Gastroesophageal sphincter (tissue), 4 donors: ENCODE results near the gene CLPTM1L. TPM values are rescaled to one million over a fixed set of nuclear protein-coding genes. Genes with fewer than 3 reads are reported as not detected.

Experiments used
- ATAC-seq: fragments of 150-250 bp; one replicate; pipeline ENCODE4 v1.9.1; 2016; ENCODE audit warnings: mild to moderate bottlenecking, moderate library complexity
- H3K27ac ChIP-seq, 4 donors: fragments of 200-600 bp; sonication (generic) in 3 of 4; 1 replicate in 3 of 4; 2 replicates in 1 of 4; pipeline ENCODE4 v1.5.1; 2016 to 2019
- H3K27me3 ChIP-seq: fragments of 200-600 bp; sonication (generic); one replicate; pipeline ENCODE4 v1.5.1; 2019
- H3K36me3 ChIP-seq, 2 donors: fragments of 200-600 bp; sonication (generic); one replicate each; pipeline ENCODE4 v1.5.1; 2019; ENCODE audit warnings: control low read depth in 1 of 2
- H3K4me1 ChIP-seq, 3 donors: fragments of 200-600 bp; sonication (generic); 1 replicate in 2 of 3; 2 replicates in 1 of 3; pipeline ENCODE4 v1.5.1; 2016 to 2019; ENCODE audit warnings: control low read depth in 2 of 3
- H3K4me3 ChIP-seq, 2 donors: fragments of 200-600 bp; sonication (generic); one replicate each; pipeline ENCODE4 v1.5.1; 2019; ENCODE audit warnings: mild to moderate bottlenecking in 1 of 2, moderate library complexity in 1 of 2
- H3K9me3 ChIP-seq, 3 donors: fragments of 200-600 bp; sonication (generic); one replicate each; pipeline ENCODE4 v1.5.1; 2017 to 2019; ENCODE audit warnings: control low read depth in 2 of 3
- CTCF ChIP-seq, 4 experiments: fragments of 200-600 bp in 2 of 4; fragments of 450-650 bp in 2 of 4; sonication (generic) in 1 of 4; IDR thresholded peaks; one replicate each; pipeline ENCODE4 v1.5.1; 2017 to 2019; ENCODE audit warnings: antibody characterized with exemption in 4 of 4, mild to moderate bottlenecking in 2 of 4, moderate library complexity in 2 of 4
- EP300 ChIP-seq: sonication (generic); formaldehyde crosslinking; IDR thresholded peaks from one replicate; pipeline ENCODE4 v1.6.1; 2017; ENCODE audit warnings: antibody characterized with exemption, mild to moderate bottlenecking
- POLR2A ChIP-seq, 2 donors: fragments of 450-650 bp; IDR thresholded peaks; one replicate each; pipeline ENCODE4 v1.6.1; 2017; ENCODE audit warnings: antibody characterized with exemption in 2 of 2, mild to moderate bottlenecking in 2 of 2, moderate library complexity in 1 of 2
- POLR2AphosphoS5 ChIP-seq: sonication (generic); formaldehyde crosslinking; IDR thresholded peaks from one replicate; pipeline ENCODE4 v1.6.1; 2017; ENCODE audit warnings: antibody characterized with exemption
- WGBS, 2 donors: methylation state at CpG; one replicate each; pipeline ENCODE4 v1.1.5; 2018; ENCODE audit warnings: low coverage in 1 of 2; 5-methylcytosine and 5-hydroxymethylcytosine counted together
- total RNA-seq, 4 donors: library from RNA; depleted of rRNA; stranded (reverse); fragments of >200 nt; gene quantifications; one replicate each; pipeline ENCODE4 v1.1.0, GENCODE V29; 2016

Gene CLPTM1L
- total RNA-seq, 4 donors from 2014 or later, result 83.9 to 131 (median 92.2) TPM

GRCh38 chr5:1391691-1392090 lies 46.8 kb upstream of the CLPTM1L start:
- TF ChIP-seq POLR2A (IDR thresholded peaks at IDR 0.05), result no peak
- no peak for TF ChIP-seq CTCF (IDR thresholded peaks at IDR 0.05)
- no peak for TF ChIP-seq POLR2AphosphoS5
- TF ChIP-seq EP300, result no peak
- H3K4me3 ChIP-seq, result no peak overlapping the region
- peaks cover 0 to 6% (median 1%) of the 10 kb centered on the region in 3 donors for H3K4me1 ChIP-seq
- H3K36me3 ChIP-seq, result no peaks in the 10 kb centered on the region
- no peak overlapping the region for H3K27ac ChIP-seq
- no peak for ATAC-seq
- 60% methylated on average over 1 of the region's 11 CpGs; no CpG with 5 or more reads in 1 of the 2 donors for WGBS, 2 donors
- H3K9me3 ChIP-seq, result no peaks in the 10 kb centered on the region
- peaks cover 91% of the 10 kb centered on the region for H3K27me3 ChIP-seq

- Histone ChIP-seq H3K27me3 (peaks cover 88% of the 10 kb centered on the region), H3K27ac (no peak overlapping the region), H3K36me3 (no peaks in the 10 kb centered on the region), H3K9me3 (no peaks in the 10 kb centered on the region), H3K4me1 (peaks cover 0 to 13% (median 5%) of the 10 kb centered on the region in 3 donors), H3K4me3 (no peak overlapping the region)
- no CpG with 5 or more reads among the region's 21 CpGs for WGBS, 2 donors
- no peak for TF ChIP-seq EP300
- TF ChIP-seq CTCF (IDR thresholded peaks at IDR 0.05), result no peak
- TF ChIP-seq POLR2AphosphoS5, result no peak
- no peak for TF ChIP-seq POLR2A (IDR thresholded peaks at IDR 0.05)
- ATAC-seq, result no peak
These were observed 46.1 kb upstream of the CLPTM1L start for GRCh38 chr5:1390861-1391600.

- TF ChIP-seq EP300 (no peak), CTCF (IDR thresholded peaks at IDR 0.05) (no peak), POLR2A (IDR thresholded peaks at IDR 0.05) (no peak)
- WGBS, 2 donors, result 49% methylated on average over 4 of the region's 7 CpGs; no CpG with 5 or more reads in 1 of the 2 donors
- Histone ChIP-seq H3K4me3 (no peak overlapping the region), H3K9me3 (no peaks in the 10 kb centered on the region), H3K27ac (no peak overlapping the region), H3K27me3 (peaks cover 83% of the 10 kb centered on the region), H3K4me1 (peaks cover 0 to 20% (median 5%) of the 10 kb centered on the region in 3 donors), H3K36me3 (no peaks in the 10 kb centered on the region)
- ATAC-seq, result no peak
These were observed 45.4 kb upstream of the CLPTM1L start for GRCh38 chr5:1390333-1390732.

GRCh38 chr5:1388383-1388967 lies 43.6 kb upstream of the CLPTM1L start:
- TF ChIP-seq POLR2A (IDR thresholded peaks at IDR 0.05), result no peak
- no peak for TF ChIP-seq EP300
- no peak for TF ChIP-seq CTCF (IDR thresholded peaks at IDR 0.05)
- no peak for TF ChIP-seq POLR2AphosphoS5
- H3K4me3 ChIP-seq, result no peak overlapping the region
- peaks cover 0 to 21% (median 5%) of the 10 kb centered on the region in 3 donors for H3K4me1 ChIP-seq
- 80 to 86% methylated on average over 4 of the region's 4 CpGs for WGBS, 2 donors
- H3K27me3 ChIP-seq, result peaks cover 68% of the 10 kb centered on the region
- ATAC-seq, result no peak
- H3K9me3 ChIP-seq, result no peaks in the 10 kb centered on the region
- H3K27ac ChIP-seq, result no peak overlapping the region
- H3K36me3 ChIP-seq, result no peaks in the 10 kb centered on the region

- Histone ChIP-seq H3K4me3 (no peak overlapping the region), H3K4me1 (peaks cover 0 to 21% (median 5%) of the 10 kb centered on the region in 3 donors), H3K27me3 (peaks cover 68% of the 10 kb centered on the region), H3K27ac (no peak overlapping the region), H3K9me3 (no peaks in the 10 kb centered on the region), H3K36me3 (no peaks in the 10 kb centered on the region)
- ATAC-seq, result no peak
- 86% methylated on average over 1 of the region's 5 CpGs; no CpG with 5 or more reads in 1 of the 2 donors for WGBS, 2 donors
- TF ChIP-seq CTCF (IDR thresholded peaks at IDR 0.05), result no peak
- no peak for TF ChIP-seq EP300
- TF ChIP-seq POLR2A (IDR thresholded peaks at IDR 0.05), result no peak
- no peak for TF ChIP-seq POLR2AphosphoS5
These were observed 43.0 kb upstream of the CLPTM1L start for GRCh38 chr5:1387876-1388275.
